Measurements from ENCODE around the gene PSAP.

Gene PSAP

GRCh38 chr10:71766717-71767419 lies 84.2 kb downstream of the PSAP start:
- peak; percentile 98 for DNase-seq (ENCODE audit: low read depth)
